Activated CD8-positive, alpha-beta memory T cell treated with anti-CD3 and anti-CD28 coated beads, Interleukin-2, amount 50 U/mL, for 1 hour (primary cell): ENCODE data around the gene TNC.

ENCODE experiments used
- DNase-seq: peaks from one replicate; pipeline ENCODE4 v3.0.0-alpha.2; 2020; ENCODE audit errors: extremely low read depth

TNC gene

DNA sequence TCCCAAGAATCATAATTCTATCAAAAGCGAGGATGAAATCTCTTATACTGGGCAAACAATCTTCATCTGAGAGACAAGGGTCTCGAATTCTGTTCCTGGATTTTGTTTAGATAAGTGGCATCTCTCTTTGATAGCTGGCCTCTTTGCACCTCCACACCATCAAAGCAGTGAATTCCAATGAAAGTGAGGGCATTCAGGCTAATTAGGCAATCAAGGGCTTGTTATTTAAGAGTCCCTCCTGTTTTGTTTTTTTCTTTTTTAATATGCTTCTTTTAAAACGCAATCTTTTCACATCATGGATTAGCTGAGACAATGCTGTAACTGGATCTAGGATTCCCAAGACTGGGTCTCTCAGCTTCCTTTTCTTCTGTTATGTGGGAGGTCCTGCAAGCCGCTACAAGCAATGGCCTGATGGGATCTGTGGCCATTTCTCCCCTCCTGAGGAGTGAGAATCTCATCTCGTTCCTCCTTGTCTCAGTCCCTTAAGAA, 67.9 kb downstream of the TNC start:
- no peak for DNase-seq

DNA sequence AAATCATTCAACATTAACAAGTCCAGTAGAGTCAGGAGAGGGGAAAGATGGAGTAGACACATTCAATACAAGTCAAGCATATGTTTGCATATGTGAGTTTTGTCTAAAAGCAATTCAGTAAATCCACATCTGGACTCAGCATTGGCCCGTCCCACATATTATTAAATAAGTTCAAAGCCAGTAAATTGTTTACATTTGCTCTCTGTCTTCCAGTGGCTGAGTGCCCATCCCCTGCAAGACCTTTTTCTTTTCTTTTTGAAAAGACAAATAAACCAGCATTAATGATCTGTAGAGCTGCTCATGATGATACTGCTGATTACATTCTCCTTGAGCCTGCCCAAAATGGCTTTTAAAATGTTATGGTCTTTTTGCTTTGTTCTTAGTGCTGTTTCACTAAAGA, 71.1 kb downstream of the TNC start:
- no peak for DNase-seq

DNA sequence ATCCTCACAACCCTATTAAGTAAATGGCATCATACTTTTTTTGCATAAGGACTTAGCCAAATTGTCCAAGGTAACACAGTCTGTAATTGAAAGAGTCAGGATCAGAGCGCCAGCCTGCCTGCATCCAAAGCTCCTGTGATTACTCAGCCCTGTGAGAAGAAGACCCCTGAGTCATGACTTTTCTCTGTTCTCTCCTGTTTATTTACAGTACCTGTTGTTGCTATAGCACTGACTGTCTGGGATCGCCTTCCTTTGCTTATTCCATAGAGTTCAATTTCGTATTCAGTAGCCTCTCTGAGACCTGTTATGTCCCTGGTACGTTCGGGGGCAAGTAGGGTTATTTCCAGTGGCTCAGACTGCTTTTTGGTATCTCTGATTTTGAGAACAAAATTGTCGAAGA, 71.8 kb downstream of the TNC start:
- no peak for DNase-seq

DNA sequence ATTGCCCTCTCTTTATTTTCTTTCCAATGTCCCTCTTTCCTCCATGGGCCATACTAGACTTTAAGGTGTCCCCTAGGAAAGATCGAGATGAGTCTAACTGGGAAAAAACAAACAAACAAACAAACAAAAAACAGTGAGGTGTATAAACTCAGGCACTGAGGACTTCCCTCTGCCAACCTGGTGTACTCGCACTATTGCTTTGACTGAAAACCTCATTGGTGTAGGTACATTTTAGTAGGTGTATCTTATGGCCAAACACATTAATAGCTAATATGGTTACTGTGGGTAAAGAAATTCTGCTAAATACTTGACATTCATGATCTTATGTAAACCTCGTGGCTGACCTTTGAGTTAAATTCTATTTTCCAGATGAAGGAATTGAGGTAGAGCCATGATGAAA, 74.3 kb downstream of the TNC start:
- DNase-seq: no peak

DNA sequence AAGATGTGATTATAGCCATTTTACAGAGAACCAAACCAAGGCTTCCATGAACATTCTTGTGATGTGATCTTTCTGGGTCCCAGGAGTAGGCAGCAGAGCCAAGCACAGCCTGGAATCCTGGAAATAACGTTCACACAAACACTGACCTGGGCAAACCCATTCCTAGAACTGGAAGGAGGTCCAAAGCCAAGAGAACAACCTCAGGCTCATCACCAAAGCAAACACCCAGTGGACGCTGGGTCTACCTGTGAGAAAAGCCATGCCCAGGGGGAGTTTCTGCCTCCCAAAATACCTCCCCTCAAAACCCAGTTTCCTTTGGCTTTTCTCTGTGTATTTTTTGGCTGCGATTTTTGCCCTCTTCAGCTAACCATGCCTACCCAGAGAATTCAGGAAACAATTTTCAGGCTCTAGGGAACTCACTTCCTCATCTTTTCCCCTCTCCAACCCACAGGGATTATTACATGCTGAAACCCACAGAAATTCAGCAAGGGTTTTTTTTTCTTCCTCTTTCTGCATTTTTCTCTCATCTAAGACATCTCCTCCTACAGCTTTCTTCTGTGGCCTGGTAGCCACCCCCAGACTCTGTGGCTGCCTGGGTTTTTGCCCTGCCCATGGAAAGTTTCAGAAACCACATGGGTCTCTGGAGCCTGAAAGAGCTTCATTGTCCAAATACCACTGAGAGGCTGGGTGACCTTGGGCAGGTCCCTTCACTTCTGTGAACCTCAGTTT, 75.0 kb downstream of the TNC start:
- DNase-seq: no peak

DNA sequence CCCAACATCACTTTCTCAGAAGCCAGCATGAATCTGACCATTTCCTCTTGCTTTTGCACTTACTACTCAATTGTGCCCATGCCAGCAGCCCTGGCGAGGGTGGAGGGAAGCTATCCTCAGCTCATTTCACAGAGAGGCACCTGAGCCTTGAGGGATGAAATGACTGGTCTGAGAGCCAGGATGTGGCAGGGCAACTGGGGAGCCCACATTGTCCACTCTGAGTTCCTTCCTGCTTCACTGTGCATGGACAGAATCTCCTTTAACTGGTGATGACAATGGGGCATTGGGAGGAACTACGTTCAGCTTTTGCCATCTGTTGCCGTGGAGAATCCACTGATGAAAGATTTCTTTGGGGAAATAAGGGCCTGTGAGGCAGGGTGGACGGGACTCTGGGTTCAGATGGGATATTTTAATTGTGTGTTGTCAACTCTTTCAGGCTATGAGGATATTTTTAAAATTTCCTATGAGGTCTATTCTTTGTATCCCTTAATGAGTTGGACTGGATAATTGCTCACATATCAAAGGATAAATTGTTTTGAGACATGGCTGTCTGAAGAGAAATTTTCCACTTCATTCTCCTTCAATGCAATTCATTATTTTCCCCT, 78.3 kb downstream of the TNC start:
- no peak for DNase-seq

DNA sequence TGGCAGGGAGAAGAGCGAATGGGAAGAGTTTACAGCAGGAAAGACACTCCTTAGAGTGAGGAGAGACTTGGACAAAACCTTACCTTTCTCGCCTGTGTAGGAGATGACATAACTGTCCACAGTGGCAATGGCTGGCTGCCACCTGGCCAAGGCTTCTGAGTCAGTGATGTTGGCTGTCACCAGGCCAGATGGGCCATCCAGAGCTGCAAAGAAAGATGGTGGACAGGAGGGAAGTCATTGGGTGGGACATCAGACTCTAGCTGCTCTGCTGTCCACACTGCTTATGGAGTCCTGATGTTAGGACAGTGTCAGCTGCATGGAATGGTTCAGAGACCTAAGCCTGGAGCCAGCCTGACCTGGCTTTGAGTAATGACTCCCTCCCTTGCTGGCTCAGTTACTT, 79.8 kb downstream of the TNC start:
- no peak for DNase-seq

DNA sequence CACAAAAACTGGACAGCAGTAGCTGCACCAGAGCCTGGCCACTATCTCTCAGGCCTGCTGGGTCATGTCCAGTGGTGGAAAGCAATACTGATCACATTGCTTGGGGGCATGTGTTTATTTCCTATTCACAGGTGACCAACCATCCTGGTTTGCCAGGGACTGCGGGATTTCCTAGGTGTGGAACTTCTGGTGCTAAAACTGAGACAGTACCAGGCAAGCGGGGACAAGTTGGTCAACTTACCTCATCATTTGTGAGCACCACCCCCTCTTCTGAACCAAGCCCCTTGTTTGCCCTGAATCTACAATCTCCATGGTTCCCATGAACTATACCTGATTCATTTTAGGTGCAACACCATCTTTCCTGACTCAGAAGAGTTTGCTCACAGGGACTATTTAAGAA, 81.3 kb downstream of the TNC start:
- DNase-seq: no peak

DNA sequence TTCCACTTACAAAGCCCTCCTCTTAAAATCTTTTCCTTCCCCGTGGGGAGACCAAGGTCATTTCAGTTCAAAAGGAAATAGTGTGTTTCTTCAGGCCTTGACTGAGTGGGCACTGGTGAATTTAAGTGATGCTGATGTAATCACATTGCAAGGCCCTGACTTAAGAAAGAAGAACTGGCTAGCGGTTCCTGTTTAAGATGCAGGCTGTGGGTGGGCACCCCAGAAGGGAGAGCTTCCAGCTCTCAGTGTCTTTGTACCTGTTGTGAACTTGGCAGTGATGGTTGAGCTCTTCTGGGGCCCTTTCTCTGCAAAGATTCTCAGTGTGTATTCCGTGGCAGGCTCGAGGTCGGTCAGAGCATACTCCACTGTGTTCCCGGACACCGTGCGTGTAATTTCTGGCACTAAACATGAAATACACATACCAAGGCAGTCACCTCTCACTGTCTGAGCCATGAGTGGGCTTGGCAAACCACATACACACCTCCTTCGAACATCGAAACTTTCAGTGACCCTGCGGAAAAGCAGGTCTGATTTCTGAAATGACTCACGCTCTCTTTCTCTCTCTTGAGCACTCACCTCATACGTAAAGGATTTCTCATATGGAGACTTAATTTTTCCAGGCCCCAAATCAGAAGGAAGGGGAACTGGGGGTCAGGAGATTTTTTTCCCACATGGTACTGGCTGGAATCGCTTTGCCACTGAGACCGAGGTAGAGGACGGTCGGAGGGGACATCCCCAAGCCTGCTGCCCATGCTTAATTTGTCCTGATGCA, 81.9 kb downstream of the TNC start:
- DNase-seq: no peak

DNA sequence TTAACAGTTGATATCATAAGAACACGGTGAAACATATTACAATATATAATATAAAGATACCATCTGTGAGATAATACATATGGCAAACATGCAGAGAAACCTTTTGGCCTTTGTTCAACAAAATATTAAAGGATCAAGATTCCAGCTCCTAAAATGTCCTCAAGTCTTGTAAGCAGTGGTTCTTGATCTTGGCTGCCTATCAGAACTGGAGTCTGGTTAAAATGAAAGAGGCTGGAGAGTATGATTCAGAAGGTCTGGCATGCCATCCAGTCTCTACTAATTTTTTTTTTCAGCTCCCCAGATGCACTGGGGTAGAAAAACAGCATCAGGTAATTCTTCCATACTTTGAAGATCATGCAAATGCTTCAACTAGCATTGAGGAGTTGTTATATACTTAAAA, 83.2 kb downstream of the TNC start:
- no peak for DNase-seq

DNA sequence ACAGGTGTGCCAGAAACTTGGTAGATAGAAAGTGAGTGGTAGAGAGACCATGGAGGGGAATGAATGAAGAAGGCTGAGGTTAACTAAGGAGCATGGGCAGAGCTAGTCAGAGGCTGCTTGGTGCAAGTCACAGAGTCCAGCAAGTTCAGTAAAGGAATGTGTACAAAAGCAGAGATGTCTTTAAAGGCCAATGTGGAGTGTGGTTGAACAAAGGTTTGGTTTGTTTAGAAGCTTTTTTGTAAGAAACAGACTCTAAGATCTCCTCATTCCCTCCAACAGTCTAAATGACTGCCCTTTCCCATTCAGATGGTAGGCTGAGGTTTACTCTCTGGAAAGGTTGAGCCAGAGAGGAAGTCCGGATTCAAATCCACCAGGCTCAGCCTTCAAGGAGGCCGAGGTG, 84.2 kb downstream of the TNC start:
- DNase-seq: no peak

DNA sequence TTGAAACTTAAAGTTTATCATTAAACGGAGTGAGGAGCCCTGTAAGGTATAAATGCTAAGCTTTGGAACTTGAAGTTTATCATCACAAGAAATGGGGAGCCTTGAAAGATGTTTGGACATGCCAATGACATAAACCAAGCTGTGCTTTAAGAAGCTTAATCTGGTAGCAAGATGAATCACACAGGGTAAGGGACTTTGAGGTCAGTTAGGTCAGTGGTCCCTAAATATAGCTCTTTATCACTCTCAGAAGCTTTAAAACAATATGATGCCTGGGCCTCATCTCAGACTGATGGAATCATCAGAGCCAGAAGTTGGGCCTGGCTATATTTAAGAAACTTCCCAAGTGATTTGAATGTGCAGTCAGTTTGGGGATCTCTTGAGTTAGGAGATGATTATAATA, 85.7 kb downstream of the TNC start:
- DNase-seq: no peak

DNA sequence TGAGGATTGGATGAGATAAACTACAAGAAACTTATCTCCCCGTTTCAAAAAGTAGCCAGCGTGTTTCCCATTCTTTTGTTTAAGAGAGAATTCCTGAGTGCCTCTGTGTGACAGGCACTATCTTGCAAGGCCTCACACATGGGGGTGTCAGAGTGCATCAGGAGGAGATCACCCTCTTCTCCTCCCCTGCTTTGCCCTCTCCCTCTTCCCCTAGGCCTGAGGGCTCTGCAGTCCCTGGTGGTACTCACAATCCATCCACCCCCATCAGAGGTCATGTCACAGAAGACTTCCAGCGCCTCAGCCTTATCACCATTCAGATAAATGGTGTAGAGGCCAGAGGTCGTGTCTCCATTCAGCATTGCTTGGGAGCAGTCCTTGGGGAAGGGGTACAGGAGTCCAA, 88.0 kb downstream of the TNC start:
- DNase-seq: no peak

DNA sequence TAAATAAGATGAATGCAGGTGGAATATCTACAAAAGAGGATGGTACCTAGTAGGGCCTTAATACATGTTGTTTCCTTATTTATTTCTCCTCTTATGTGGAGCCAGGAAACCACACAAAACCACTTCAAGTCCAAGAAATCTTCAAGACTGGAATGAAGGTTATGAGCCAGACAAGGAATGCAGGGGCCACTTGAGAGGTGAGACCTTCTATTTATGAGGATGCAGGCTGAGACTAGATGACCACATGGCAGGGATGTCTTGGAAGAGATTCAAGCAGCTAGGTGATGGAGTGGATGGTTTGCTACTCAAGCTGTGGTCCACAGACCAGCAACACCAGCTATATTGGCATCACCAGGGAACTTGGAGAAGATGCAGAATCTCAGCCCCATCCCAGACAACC, 92.2 kb downstream of the TNC start:
- no peak for DNase-seq

DNA sequence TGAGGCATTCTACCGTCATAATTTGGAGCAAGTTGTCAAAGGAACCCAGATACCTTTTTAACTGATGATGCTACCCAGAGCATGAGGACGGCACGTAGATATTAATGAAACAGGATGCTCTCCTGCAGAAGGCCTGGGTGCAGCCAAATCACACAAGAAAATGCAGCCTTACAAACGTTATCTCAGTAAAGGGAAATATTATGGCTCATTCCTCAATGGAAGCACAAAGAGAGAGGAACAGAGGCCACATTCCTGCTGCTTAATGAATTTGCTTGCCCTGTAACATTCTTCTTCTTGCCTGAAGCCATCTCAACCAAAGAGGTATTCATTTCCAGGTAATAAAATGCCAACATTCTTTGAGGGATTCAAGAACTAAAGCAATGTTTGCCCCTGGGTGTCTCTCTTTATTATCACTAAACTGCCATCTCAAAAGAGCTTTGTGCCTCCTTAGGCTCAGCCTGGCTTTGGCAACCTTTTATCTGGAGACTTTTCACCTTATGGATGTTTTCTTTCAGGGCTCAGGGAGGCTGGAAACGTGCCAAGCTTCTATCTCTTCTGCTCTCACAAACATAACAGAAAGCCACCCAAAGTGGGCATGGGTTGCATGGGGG, 92.9 kb downstream of the TNC start:
- no peak for DNase-seq

DNA sequence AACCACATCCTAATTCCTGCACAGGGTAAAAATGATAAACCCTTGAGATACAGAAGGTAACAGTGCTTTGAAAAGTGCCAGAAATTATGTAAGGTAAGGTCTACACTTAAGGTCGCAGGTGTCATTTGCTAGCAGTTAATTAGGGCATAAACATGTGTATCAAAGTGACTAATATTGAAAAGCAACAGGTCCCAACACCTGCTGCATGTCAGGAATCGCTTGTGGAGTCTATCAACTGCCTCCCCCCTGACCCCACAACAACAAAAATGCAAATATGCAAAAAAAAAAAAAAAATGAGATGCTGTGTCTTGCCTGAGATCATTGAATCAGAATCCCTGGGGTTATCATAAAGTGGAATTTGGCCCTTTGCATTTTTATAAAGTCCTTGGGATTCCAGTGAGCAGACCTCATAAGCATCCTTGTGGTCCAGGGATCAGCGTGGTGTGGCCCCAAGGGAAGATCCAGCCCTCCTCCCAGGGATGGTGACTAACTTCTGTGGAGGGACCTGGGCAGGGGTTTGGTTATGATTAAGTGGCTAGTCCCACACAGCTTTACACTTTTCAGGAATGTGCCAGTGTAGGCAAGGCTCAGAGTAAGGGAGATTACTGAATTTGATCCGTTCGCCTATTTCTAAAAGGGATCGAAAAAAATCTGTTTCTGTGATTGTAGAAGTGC, 95.1 kb downstream of the TNC start:
- no peak for DNase-seq

DNA sequence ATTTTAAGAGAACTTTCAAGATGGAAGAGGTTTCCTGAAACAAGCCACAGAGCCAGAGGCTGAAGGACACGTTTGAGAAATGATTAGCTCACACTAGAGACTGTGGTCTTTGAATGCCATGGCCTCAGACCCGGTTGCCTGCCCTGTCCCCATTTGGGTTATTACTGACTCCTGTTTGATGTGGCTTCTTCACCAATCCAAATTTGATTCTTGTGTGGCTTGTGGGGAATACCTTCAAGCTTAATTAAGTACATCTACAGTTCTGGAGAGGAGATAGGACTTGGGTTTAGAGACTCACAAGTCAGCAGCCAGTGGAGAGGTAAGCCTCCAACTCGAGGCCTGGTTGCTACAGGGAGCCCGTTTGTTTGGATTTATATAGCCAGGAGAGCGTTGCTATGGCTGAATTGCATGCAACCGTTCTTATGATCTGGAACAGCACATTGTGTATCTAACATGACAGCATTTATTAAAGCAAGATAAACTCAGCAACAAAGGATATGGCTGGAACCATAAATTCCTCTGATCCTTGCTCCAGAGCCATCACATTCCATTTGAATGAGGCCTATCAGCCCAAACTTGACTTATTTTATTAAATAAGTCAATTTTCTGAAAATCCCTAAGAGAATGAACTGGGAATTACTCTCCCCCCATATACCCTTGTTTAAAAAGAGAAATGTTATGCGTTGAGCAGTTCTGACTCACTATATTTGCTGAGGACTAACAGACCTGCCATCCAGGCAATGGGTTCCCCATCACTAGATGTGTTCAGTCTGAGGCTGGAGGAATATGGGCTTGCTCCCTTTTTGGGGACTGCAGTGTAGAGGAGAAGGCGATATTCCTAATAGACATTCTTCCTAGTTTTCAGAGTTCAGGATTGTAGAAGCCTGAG, 99.2 kb downstream of the TNC start:
- no peak for DNase-seq

DNA sequence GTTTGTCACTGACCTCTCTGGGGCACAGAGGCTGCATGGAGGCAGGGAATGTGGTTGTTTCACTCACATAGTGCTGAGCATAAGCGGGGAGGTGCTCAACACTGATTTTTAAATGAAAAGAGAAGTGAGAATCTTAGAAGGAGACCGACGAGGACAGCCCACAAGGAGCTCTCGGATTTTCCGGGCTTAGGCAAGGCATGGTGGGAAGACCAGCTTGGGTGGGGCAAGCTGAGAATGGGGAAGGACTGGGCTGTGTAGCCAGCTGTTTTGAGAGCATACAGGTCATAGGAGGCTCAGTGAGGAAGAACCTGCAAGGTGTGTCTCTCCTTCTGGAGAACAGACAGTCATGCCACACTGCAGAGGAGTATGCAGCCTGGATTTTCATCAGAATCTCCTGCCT, 101.6 kb downstream of the TNC start:
- no peak for DNase-seq

DNA sequence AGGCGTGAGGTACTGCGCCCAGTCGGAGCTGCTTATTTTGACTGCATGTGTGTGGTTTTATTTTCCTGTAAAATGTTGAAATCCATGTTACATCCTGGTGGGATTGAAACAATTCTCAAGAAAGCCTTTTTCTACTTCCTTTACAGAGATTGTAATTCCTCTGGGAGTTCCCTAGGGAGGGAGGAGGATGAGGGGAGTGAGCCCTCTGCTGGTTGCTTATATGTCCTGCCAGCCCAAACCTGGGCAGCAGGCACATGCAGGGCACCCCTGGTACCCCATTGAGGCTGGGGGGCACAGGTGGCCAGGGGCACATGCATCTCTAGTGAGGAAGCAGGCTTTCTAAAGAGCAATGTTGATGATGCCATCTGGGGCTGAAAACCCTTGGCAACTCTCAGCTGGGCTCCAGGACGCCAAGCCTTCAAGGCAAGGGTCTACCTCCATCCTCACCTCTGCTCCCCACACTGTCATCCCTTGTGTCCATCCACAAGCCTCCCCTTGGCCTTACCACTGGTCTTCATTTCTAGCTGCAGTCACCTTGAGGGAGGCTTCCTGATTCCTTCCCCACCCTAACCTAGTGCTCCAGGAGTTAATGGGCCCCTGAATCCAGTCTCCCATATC, 102.8 kb downstream of the TNC start:
- no peak for DNase-seq

DNA sequence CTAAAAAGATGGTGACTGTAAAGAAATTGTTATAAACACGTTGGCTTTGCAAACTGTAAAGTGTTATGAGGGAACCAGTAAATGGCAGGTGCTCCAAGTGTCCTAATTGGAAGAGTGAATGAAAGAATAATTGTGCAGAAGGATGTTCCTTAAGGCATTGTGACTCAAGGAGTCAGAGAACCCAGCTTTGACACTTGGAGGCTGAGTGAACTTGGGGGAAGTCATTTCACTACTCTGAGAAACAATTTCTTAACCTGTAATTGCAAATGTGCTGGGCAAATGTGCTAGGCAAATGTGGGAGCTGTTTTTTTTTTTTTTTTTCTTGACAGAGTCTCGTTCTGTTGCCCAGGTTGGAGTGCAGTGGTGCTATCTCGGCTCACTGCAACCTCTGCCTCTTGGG, 103.5 kb downstream of the TNC start:
- DNase-seq: no peak

DNA sequence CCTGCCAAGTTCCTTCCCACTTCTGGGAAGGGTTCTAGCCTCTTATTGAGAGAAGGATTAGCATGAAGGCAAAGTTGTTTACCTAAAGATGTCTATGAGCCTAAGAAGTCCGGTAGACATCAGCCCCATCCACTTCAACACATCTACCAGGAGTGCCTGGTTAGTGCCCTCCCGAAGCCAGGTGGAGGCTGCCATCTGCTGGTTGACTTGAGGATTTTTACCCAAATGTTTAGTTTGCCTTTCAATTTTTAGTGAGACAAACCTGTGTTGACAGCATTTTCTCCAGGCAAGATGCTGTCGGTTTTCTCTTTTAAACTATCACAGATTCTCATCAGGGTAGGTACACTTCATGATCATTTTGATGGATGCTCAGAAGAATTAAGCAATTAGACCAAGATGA, 104.0 kb downstream of the TNC start:
- DNase-seq: peak; percentile 58
